Chondrocyte (in vitro differentiated cells): ENCODE results near the gene PARD3B. TPM values are rescaled to one million over a fixed set of nuclear protein-coding genes. Genes with fewer than 3 reads are reported as not detected.
"Not testable (repeated sequence)": the region's sequence is repeated elsewhere in the genome, so short reads cannot be mapped to it uniquely, and the experiment has no call there.

Source experiments
- DNase-seq: peaks from one replicate; pipeline ENCODE4 v3.0.0; 2021; ENCODE audit warnings: mixed read lengths, low spot score
- H3K27ac Mint-ChIP-seq: one replicate; pipeline ENCODE4 v1.8.0; 2021; ENCODE audit warnings: mild to moderate bottlenecking, moderate library complexity, mixed read lengths; ENCODE audit not compliant: unreplicated experiment
- H3K27me3 Mint-ChIP-seq: 2 replicates; pipeline ENCODE4 v1.8.0; 2021; ENCODE audit warnings: low read depth, mixed read lengths
- H3K36me3 Mint-ChIP-seq: 2 replicates; pipeline ENCODE4 v1.8.0; 2021; ENCODE audit warnings: low read depth, mixed read lengths
- H3K4me1 Mint-ChIP-seq: 2 replicates; pipeline ENCODE4 v1.8.0; 2021; ENCODE audit warnings: low read depth, mild to moderate bottlenecking, mixed read lengths
- H3K4me3 Mint-ChIP-seq: one replicate; pipeline ENCODE4 v1.8.0; 2021; ENCODE audit warnings: mild to moderate bottlenecking, moderate library complexity, mixed read lengths; ENCODE audit not compliant: unreplicated experiment
- H3K9me3 Mint-ChIP-seq: 2 replicates; pipeline ENCODE4 v1.8.0; 2021; ENCODE audit warnings: low read depth, mixed read lengths
- CTCF ChIP-seq: fragments of 200-600 bp; sonication (generic); IDR thresholded peaks from 2 replicates; pipeline ENCODE4 v1.5.0; 2021; ENCODE audit warnings: antibody characterized with exemption, mild to moderate bottlenecking, moderate library complexity
- total RNA-seq: library from RNA; stranded (reverse); gene quantifications from 3 replicates; pipeline ENCODE4 v1.2.1, GENCODE V29; 2021

PARD3B gene
- total RNA-seq, 1 donor from 2014 or later = 24.9 TPM

DNA sequence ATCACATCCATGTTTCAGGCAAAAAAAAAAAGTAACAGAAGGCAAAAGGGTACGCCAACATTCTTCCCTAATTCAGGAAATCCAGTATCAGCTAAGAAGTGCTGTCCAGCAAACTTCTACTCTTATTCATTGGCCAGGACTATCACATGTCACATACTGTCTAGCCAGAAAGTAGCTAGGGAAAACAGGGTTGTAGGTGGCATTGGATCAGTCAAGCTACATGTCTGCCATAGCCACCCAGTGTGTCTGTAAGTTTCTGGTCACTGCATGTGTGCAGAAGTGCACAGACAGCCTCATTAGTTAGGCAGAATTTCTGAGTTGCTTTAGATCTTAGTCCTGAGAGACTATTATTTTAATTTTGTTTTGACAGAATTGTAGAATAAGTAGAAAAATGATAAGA lies 671.7 kb downstream of the PARD3B start:
- Mint-ChIP-seq H3K27me3 (no peaks in the 10 kb centered on the region), H3K4me3 (no peak overlapping the region), H3K9me3 (peaks cover 3% of the 10 kb centered on the region), H3K4me1 (peaks cover 13% of the 10 kb centered on the region), H3K36me3 (peaks cover 2% of the 10 kb centered on the region), H3K27ac (no peak overlapping the region)
- DNase-seq = no peak
- TF ChIP-seq CTCF = no peak

DNA sequence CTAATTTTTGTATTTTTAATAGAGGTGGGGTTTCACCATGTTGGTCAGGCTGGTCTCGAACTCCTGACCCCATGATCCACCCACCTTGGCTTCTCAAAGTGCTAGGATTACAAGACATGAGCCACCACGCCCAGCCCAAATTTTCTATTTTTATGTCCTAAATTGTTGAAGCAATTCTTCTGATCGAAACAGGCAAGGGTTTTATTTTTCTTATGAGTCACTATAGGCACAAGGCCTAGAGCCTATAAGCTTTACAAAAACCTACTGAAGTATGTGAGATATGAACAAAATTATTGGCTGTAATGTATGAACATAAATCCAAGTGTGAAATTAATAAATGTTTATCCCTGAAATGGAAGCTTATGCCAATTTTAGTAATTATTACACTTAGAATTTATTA lies 672.8 kb downstream of the PARD3B start:
- Mint-ChIP-seq H3K27ac (peak overlapping the region; percentile 77), H3K4me3 (no peak overlapping the region), H3K36me3 (no peaks in the 10 kb centered on the region), H3K9me3 (no peaks in the 10 kb centered on the region), H3K4me1 (peaks cover 13% of the 10 kb centered on the region), H3K27me3 (no peaks in the 10 kb centered on the region)
- no peak for TF ChIP-seq CTCF
- no peak for DNase-seq

DNA sequence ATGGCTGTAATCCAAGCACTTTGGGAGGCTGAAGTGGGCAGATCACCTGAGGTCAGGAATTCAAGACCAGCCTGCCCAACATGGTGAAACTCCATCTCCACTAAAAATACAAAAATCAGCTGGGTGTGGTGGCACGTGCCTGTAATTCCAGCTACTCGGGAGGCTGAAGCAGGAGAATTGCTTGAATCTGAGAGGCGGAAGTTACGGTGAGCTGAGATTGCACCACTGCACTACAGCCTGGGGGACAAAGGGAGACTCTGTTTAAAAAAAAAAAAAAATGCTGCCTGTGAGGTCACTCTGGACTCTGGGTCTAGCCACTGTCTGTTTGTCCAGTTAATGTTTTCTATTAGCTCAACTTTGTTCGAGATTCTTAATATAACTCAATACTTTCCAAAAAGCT lies 673.5 kb downstream of the PARD3B start:
- H3K9me3 Mint-ChIP-seq, H3K36me3 Mint-ChIP-seq: not testable (repeated sequence)

DNA sequence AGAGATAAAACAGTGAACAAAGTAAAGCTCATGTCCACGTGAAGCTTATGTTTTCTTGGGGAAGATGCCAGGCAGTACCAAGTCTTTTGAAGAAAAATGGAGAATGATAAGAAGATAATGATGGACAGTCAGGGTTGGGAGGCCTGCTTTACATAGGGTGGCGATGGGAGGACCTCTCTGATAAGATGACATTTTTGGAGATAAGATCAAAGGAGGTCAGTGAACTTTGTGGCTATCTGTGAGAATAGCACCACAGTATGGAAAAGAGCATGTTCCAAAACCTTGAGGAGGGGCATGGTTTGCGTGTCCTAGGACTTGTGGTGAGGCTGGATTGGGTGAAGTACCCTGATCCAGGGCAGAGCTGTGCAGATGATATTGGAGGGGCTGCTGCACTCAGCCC lies 675.3 kb downstream of the PARD3B start:
- no peak for TF ChIP-seq CTCF
- H3K27me3 Mint-ChIP-seq = no peaks in the 10 kb centered on the region
- DNase-seq = no peak
- H3K27ac Mint-ChIP-seq = no peak overlapping the region
- peaks cover 3% of the 10 kb centered on the region for H3K36me3 Mint-ChIP-seq
- peaks cover 5% of the 10 kb centered on the region for H3K9me3 Mint-ChIP-seq
- no peak overlapping the region for H3K4me3 Mint-ChIP-seq
- peaks cover 13% of the 10 kb centered on the region for H3K4me1 Mint-ChIP-seq

More for the DNA sequence above, 673.5 kb downstream of the PARD3B start:
- not testable (repeated sequence) for H3K27ac Mint-ChIP-seq, H3K27me3 Mint-ChIP-seq, DNase-seq, H3K4me3 Mint-ChIP-seq
- peaks cover 13% of the 10 kb centered on the region for H3K4me1 Mint-ChIP-seq

DNA sequence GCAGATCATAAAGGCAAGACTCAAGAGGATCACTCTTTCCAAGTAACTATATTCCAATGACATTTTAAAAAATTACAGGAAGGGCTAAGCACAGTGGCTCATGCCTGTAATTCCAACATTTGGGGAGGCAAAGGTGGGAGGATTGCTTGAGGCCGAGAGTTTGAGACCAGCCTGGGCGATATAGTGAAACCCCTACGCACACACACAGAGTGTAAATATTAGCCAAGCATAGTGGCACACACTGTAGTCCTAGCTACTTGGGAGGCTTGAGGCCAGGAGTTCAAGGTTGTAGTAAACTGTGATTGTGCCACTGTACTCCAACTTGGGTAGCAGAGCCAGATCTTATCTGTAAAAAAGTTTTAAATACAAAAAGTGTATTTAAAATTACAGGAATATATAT lies 686.8 kb downstream of the PARD3B start:
- DNase-seq = no peak
- Mint-ChIP-seq H3K27ac (no peak overlapping the region), H3K36me3 (peaks cover 10% of the 10 kb centered on the region), H3K4me1 (no peaks in the 10 kb centered on the region), H3K4me3 (no peak overlapping the region), H3K9me3 (peaks cover 2% of the 10 kb centered on the region), H3K27me3 (no peaks in the 10 kb centered on the region)
- no peak for TF ChIP-seq CTCF

GRCh38 chr2:205235434-205235833 lies 690.2 kb downstream of the PARD3B start:
- H3K4me1 Mint-ChIP-seq = no peaks in the 10 kb centered on the region
- H3K9me3 Mint-ChIP-seq = peaks cover 2% of the 10 kb centered on the region
- H3K4me3 Mint-ChIP-seq = no peak overlapping the region
- H3K27me3 Mint-ChIP-seq = no peaks in the 10 kb centered on the region
- no peak for TF ChIP-seq CTCF
- no peak overlapping the region for H3K27ac Mint-ChIP-seq
- H3K36me3 Mint-ChIP-seq = peaks cover 8% of the 10 kb centered on the region
- DNase-seq = no peak
